ENCODE results near the gene ARID1B. TPM values are rescaled to one million over a fixed set of nuclear protein-coding genes. Genes with fewer than 3 reads are reported as not detected.

Gene ARID1B
- total RNA-seq, 1 donor from 2014 or later: 43.4 TPM

DNA sequence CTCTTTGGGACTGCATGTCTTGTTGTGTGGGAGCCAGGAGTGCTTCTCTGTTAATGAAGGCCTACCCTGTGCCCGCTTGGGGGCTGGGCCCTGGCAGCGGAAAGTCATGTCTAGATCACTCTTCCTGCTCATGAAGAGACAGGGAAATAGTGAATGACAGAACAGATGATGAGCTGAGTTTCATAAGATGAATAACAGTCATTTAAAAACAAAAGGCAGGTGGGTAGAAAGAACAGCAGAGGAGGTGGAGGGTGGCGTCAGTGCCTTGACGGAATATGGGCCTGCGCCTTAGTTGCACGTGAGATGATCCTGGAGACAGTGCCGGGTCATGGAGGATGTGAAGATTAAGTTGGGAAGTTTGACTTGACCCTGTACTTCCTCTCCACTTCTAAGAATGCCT is 85.5 kb downstream of the ARID1B start:
- Histone ChIP-seq H3K27me3 (ENCODE audit: low read depth) (no peaks in the 10 kb centered on the region), H3K9me3 (replicated peaks) (peaks cover 6% of the 10 kb centered on the region), H3K36me3 (no peaks in the 10 kb centered on the region), H3K27ac (replicated peaks) (no peak overlapping the region), H3K4me1 (peaks cover 71% of the 10 kb centered on the region), H3K4me3 (no peak overlapping the region)
- intact Hi-C loops (cut with micrococcal nuclease): no loop called here
- no peak for TF ChIP-seq CTCF (IDR thresholded peaks at IDR 0.05; ENCODE audit: borderline replicate concordance)
- no peak for DNase-seq

DNA sequence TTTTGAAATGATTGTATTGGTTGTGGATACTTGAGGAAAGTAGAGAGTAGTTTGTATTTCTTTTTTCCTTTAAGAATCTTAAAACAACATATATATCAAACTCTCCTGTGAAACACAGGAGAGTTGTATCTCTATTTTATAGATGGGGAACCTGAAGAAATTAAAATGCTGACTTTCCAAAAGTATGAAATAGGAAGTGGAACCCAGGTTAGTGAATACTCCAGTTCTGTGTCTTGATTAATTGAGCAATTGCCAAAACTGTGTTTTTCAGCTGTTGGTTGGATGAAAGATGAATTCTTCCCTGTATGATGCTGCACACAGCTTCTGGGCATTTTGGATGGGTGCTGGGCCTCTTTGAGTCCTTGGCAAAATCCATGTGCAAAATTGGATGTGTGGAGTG is 86.3 kb downstream of the ARID1B start:
- H3K36me3 ChIP-seq: no peaks in the 10 kb centered on the region
- peaks cover 71% of the 10 kb centered on the region for H3K4me1 ChIP-seq
- no peak overlapping the region for H3K4me3 ChIP-seq
- no peaks in the 10 kb centered on the region for H3K27me3 ChIP-seq (ENCODE audit: low read depth)
- H3K9me3 ChIP-seq (replicated peaks): peaks cover 6% of the 10 kb centered on the region
- H3K27ac ChIP-seq (replicated peaks): no peak overlapping the region
- DNase-seq: no peak
- no peak for TF ChIP-seq CTCF (IDR thresholded peaks at IDR 0.05; ENCODE audit: borderline replicate concordance)
- intact Hi-C loops (cut with micrococcal nuclease): no loop called here

DNA sequence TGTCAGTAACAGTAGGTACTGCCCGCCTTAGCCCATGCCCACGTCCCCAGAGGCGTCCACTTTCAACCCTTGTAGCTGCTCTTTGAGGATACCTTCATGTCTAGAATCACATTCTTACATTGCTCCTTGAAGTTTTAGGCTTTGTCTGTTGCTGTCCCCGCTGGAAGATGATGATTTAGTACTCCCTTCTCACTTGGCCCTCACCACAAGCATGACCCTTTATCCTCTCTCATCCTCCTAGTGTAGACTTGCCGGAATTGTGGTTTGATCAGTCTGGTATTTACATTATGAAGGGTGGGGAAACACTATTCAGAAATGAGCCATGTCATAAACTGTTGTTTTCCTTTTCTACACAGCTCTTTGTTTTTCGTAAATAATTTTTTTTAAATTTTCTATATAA is 87.4 kb downstream of the ARID1B start:
- DNase-seq: no peak
- H3K4me1 ChIP-seq: peaks cover 63% of the 10 kb centered on the region
- TF ChIP-seq CTCF (IDR thresholded peaks at IDR 0.05; ENCODE audit: borderline replicate concordance): no peak
- no peaks in the 10 kb centered on the region for H3K27me3 ChIP-seq (ENCODE audit: low read depth)
- H3K4me3 ChIP-seq: no peak overlapping the region
- H3K9me3 ChIP-seq (replicated peaks): peaks cover 6% of the 10 kb centered on the region
- no peaks in the 10 kb centered on the region for H3K36me3 ChIP-seq
- H3K27ac ChIP-seq (replicated peaks): no peak overlapping the region
- intact Hi-C loops (cut with micrococcal nuclease): no loop called here

DNA sequence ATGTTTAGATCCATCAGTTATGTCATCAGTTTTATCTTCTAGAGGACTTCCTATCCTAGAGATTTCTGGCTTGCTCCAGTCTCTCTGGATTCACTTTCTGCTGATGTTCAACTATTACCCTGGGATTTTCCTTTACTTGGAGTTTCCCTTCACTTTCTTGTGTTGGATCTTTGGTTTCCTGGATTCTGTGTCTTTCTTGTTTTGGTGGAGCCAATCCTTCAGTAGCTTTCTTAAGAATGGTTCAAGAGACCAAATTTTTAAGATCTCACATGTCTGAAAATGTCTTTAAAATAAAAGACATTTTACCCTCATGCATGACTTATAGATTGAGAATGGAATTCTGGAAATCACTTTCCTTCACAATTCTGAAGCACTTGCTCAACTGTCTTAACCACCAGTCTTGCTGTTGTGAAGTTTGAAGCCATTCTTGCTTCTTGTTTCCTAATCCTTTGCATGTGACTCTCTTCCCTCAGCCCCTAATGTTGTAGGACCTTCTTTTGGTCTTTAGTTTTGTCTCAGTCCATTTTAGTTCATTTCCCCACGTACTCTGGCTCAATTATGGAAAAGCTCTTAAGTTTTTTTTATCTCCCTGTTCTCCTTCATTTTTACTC is 87.9 kb downstream of the ARID1B start:
- TF ChIP-seq CTCF (IDR thresholded peaks at IDR 0.05; ENCODE audit: borderline replicate concordance): no peak
- no peak for DNase-seq
- no peaks in the 10 kb centered on the region for H3K36me3 ChIP-seq
- intact Hi-C loops (cut with micrococcal nuclease): no loop called here
- no peaks in the 10 kb centered on the region for H3K27me3 ChIP-seq (ENCODE audit: low read depth)
- peaks cover 6% of the 10 kb centered on the region for H3K9me3 ChIP-seq (replicated peaks)
- peaks cover 63% of the 10 kb centered on the region for H3K4me1 ChIP-seq
- no peak overlapping the region for H3K27ac ChIP-seq (replicated peaks)
- no peak overlapping the region for H3K4me3 ChIP-seq

DNA sequence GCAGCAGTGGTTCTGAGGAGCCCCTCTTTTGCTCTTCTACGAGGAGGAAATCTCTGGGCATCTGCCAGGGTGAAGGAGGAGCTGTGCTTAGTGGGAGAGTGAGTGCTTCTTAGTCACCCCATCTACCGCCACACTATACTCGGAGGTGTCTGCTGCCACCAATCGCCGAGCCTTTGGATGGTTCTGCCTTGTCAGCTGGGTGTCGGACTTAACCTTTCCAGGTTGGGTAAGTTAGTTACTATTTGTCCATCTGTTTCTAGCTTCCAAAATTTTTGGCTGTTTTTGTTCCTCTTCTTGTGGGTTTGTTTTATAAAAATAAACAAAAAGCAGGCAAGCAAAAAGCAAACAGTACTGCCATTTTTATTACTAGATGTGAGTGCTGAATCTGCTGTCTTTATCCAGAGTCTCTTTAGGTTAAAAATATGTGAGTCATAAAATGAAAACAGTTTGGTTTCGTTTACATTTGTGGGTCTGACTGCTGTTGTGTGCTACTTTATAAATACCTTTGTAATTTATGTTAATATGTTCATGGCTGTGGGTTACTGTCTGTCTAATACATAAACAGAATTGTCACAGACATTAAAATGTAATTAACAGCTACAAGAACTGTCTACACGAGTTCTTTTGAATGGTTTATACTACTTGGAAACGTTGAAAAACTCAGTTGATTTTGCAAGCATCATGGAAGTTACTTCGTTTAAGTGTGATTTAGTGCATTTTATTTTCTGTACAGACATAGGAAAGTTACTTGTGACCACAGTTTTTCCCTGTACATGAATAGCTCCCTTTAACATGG is 89.2 kb downstream of the ARID1B start:
- intact Hi-C loops (cut with micrococcal nuclease): no loop called here
- H3K27me3 ChIP-seq (ENCODE audit: low read depth): no peaks in the 10 kb centered on the region
- no peaks in the 10 kb centered on the region for H3K36me3 ChIP-seq
- no peak for DNase-seq
- H3K9me3 ChIP-seq (replicated peaks): peaks cover 6% of the 10 kb centered on the region
- no peak overlapping the region for H3K4me3 ChIP-seq
- H3K27ac ChIP-seq (replicated peaks): no peak overlapping the region
- H3K4me1 ChIP-seq: peaks cover 63% of the 10 kb centered on the region
- no peak for TF ChIP-seq CTCF (IDR thresholded peaks at IDR 0.05; ENCODE audit: borderline replicate concordance)
